ENCODE measurements around the gene NRAP.
"Not testable (repeated sequence)": the region's sequence is repeated elsewhere in the genome, so short reads cannot be mapped to it uniquely, and the experiment has no call there.

Gene NRAP

GRCh38 chr10:113680190-113681111 lies 16.6 kb upstream of the NRAP start:
- peak; percentile 37 to 58 (median 45) for DNase-seq

- DNase-seq, result peak; percentile 38 to 68 (median 57)
Observed at GRCh38 chr10:113679463-113680189, 15.8 kb upstream of the NRAP start, which contains the start of gene CASP7. Gene CASP7 (plus strand): TSS chr10:113679912. CDS start chr10:113697494, 17,582 bp downstream.

GRCh38 chr10:113666682-113667252 lies 2.9 kb upstream of the NRAP start:
- DNase-seq, result no peak

DNA sequence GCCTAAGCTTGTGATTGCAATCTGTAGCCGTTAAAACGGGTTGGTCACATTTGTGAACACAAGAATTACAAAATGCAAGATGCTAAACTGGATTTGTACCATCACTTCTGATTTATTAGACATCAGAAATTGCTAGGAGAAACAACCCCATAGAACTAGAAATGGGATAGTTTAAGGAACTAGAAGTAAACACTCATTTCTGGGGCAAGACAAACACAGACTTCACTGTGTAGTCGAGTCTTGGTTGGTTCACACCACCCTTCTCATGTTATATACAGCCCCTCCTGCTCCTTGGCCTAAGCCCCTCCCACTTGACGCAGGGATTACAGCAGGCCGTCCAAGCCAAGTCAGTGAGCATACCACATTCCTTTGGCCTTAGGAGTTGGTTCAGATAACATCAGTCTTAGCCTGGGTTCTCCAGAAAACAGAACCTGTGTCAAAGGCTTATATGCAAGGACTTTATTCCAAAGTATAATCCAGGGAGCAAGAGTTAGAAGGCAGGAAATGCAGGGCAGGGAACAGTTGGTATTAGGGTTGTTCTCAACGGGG lies 2.0 kb upstream of the NRAP start:
- no peak for DNase-seq

DNA sequence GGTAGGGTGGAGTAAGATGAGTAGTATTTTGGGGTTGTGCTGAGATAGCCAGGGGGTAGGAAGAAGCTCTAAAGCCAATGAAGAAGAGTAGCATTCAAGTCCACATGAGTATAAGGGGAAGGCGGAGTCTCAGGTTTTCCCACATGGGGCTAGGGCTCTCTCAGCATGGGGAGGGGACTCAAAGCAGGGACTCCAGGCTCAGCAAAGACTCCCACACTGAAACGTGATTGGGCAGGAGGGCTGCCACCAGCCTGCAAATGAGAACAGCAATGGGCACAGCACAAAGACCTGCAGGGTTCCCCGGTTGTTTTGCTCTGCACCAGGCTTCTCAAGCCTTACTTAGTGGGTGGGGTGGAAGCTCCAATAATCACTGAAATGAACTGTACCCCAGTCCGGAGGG lies 1.5 kb upstream of the NRAP start:
- no peak for DNase-seq

GRCh38 chr10:113663142-113663541 lies 699 bp downstream of the NRAP start:
- no peak for DNase-seq

- DNase-seq, result no peak
Observed at GRCh38 chr10:113661332-113661731, 2.5 kb downstream of the NRAP start.

GRCh38 chr10:113657544-113657943 lies 6.3 kb downstream of the NRAP start:
- peak in 1 of 3 experiments; percentile 21 for DNase-seq

- DNase-seq, result no peak
Observed at GRCh38 chr10:113656896-113657295, 6.9 kb downstream of the NRAP start.

DNA sequence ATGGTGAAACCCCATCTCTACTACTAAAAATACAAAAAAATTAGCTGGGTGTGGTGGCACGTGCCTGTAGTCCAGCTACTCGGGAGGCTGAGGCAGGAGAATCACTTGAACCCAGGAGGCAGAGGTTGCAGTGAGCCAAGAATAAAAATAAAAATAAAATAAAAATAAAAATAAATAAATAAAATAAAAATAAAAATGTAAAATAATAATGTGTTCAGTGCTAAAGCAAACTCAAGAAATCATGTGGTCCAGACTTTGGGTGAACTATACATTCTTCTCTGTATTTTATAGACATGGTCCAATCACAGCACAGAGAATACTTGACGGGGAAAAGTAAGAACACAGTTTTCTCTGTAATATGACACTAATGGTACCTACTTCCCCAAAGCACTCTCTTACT lies 11.4 kb downstream of the NRAP start:
- DNase-seq, result not testable (repeated sequence)

GRCh38 chr10:113651898-113652297 lies 11.9 kb downstream of the NRAP start:
- DNase-seq, result no peak

- DNase-seq, result no peak
Observed at GRCh38 chr10:113651021-113651420, 12.8 kb downstream of the NRAP start.

DNA sequence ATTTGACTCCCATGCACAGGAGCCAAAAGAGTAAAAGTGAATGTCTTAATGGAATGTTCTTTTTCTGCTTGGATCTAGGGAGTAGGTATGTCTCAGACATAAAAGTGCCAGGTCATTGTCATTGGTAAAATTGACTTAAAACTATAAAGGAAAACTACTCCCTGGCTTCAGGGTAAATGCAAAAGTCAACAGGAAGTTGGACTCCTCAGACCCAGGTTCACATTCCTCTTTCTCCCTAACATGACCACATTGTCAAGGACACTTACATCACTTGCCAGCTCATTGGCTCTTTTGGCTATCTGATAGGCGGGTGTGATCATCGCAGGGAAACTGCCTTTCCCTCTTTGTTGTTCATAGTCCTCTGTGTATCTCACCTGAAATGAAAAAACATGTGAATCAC lies 13.7 kb downstream of the NRAP start:
- no peak for DNase-seq

- no peak for DNase-seq
Observed at GRCh38 chr10:113648478-113648877, 15.4 kb downstream of the NRAP start.

DNA sequence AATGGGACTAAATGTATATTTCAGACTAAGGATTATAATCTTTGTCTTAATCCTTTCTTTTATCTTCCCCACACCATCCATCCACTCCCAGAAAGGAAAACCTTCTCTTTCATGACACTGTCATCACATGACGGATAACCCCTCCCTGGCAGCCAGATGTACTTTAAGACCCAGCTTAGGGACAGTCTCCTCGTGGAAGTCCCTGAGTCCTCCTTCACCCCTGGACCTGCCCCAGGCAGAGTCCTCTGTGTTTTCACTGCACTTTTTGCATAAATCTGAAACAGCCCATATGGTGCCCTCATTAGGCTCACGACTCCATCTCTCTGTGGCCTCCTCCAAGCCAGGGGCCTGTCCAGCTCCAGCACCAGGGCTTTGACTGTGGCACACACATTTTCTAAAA lies 16.0 kb downstream of the NRAP start:
- no peak for DNase-seq

- DNase-seq, result no peak
Observed at GRCh38 chr10:113646336-113647201, 17.3 kb downstream of the NRAP start.

GRCh38 chr10:113644185-113645120 lies 19.4 kb downstream of the NRAP start:
- DNase-seq, result no peak

DNA sequence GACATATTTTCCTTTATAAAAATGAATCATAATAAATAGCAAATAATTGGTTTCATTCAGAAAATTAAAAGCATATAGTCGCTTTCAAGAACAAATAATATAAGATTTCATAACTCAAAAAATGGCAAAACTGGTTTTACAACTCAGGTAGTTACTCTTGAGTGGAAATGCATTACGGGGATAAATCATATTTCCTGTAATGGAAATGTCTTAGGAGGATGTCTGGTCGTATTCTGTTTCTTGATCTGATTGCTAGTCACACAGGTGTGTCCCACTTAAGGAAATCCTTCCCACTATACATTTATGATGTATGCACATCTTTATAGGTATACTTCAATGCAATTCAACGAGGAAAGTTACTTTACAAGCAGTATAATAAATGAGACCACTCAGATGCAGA lies 20.7 kb downstream of the NRAP start:
- DNase-seq, result no peak

DNA sequence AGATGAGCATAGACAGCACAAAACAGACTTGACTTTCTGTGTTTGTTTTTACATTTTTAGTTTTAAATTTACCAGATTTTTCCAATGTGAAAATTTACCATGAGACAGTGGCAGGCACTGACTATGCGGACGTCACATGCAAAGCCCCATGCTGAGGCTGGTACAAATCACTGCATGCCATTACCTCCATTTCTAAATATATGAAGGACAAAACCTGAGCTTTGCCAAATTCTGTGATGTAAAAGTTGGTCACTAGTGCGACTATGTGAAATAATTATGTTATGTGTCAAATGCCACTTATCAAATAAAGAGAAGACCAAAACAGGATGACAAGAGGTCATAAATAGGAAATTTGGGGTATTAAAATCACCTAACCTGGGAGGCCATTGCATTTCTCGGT lies 22.1 kb downstream of the NRAP start:
- DNase-seq, result no peak

DNA sequence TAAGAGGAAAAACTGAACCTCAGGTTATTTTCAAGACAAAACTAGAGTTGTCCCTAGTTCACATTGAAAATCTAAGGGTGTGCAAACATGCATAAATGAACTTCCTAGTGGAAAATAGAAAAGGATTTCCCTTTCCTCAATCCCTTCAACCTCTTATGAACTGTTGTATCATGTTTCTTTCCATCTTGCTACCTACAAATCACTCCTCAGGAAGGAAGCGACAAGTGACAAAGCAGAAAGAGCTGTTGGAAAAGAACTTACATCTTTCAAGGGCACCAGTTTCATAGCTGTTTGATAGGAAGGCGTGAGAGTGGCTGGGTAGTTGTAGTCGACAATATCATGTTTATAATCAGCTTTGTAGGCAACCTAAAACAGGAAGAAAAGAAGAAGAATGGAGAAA lies 23.9 kb downstream of the NRAP start:
- no peak for DNase-seq

All from NCI-H1417 (cell line).